Measurements from ENCODE around the gene CKLF.

DNA sequence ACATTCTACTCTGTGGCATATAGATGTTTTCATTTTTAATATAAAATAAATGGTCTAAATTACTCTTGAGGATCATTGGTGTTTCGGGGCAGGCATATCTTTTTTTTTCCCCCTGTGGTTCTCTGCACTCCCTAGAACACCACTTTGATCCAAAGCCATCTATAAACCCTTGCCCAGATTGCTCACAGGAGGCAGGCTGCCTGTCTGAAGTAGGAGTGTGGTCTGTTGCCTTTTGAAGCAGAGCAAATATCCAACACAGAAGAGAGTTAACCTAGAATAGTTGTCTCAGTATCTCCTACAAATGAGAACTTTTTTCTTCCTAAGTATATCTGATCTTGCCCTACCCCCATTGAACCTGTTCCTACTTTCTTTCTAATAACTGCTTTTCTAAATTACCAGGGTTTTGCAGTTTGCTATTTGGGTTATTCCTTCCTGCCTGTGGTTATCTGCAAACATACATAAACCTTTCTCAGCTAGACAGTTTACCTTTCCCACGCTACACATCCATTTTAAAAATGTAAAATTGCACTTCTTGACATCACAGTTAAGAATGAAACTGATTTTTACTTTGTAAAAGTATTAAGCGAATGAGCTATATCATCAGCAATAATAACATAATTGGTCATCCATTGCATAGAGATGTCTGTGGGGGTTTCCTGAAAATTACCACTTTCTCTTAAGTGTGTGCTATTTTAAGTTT, 9.2 kb downstream of the CKLF start:
- TF ChIP-seq SIN3A (IDR thresholded peaks at IDR 0.05; ENCODE audit: borderline replicate concordance, insufficient read depth, low read length): no peak
- no peak for TF ChIP-seq POLR2AphosphoS5 (IDR thresholded peaks at IDR 0.05; ENCODE audit: low read depth, low read length)
- TF ChIP-seq, protein P1, sequence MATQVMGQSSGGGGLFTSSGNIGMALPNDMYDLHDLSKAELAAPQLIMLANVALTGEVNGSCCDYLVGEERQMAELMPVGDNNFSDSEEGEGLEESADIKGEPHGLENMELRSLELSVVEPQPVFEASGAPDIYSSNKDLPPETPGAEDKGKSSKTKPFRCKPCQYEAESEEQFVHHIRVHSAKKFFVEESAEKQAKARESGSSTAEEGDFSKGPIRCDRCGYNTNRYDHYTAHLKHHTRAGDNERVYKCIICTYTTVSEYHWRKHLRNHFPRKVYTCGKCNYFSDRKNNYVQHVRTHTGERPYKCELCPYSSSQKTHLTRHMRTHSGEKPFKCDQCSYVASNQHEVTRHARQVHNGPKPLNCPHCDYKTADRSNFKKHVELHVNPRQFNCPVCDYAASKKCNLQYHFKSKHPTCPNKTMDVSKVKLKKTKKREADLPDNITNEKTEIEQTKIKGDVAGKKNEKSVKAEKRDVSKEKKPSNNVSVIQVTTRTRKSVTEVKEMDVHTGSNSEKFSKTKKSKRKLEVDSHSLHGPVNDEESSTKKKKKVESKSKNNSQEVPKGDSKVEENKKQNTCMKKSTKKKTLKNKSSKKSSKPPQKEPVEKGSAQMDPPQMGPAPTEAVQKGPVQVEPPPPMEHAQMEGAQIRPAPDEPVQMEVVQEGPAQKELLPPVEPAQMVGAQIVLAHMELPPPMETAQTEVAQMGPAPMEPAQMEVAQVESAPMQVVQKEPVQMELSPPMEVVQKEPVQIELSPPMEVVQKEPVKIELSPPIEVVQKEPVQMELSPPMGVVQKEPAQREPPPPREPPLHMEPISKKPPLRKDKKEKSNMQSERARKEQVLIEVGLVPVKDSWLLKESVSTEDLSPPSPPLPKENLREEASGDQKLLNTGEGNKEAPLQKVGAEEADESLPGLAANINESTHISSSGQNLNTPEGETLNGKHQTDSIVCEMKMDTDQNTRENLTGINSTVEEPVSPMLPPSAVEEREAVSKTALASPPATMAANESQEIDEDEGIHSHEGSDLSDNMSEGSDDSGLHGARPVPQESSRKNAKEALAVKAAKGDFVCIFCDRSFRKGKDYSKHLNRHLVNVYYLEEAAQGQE (IDR thresholded peaks at IDR 0.05; ENCODE audit: insufficient read depth in 1 of 2, low read depth in 2 of 2, low read length in 2 of 2): no peak
- TF ChIP-seq TAF1 (IDR thresholded peaks at IDR 0.05; ENCODE audit: borderline replicate concordance, insufficient read depth, low read length): no peak
- TF ChIP-seq FOXP2 (optimal IDR thresholded peaks at IDR 0.05; ENCODE audit: borderline replicate concordance, extremely low read depth, extremely low read length, insufficient read depth): no peak
